ENCODE measurements around the gene MVB12B.
"Not testable (repeated sequence)": the region's sequence is repeated elsewhere in the genome, so short reads cannot be mapped to it uniquely, and the experiment has no call there.

Gene MVB12B

GRCh38 chr9:126550891-126551351 lies 224.3 kb downstream of the MVB12B start:
- no peak for DNase-seq

DNA sequence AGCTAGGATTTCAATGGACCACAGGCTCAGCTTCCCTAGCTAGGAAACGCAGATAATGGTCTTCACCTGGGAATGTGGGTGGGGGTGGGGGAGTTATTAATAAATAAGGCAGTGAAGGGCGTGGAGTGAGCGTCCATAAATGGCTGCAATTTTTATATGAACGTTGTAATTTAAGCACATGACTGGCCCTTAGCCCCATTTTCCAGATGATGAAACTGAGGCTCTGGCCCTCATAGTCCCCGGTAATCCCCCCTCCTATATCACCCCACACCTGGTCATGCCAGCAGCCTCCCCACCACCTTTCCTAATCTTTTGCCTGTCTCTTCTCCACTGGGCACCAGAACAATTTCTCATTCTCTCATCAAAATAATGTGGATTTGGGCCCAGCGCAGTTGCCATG lies 225.2 kb downstream of the MVB12B start:
- DNase-seq, result no peak

GRCh38 chr9:126554292-126554691 lies 227.7 kb downstream of the MVB12B start:
- no peak for DNase-seq

DNA sequence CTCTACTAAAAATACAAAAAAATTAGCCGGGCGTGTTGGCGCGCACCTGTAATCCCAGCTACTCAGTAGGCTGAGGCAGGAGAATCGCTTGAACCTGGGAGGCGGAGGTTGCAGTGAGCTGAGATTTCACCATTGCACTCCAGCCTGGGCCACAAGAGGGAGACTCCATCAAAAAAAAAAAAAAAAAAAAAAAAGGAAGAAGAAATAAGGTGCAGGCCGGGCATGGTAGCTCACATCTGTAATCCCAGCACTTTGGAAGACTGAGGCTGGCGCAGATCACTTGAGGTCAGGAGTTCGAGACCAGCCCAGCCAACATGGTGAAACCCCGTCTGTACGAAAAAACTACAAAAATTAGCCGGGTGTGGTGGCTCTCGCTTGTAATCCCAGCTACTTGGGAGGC lies 228.8 kb downstream of the MVB12B start:
- not testable (repeated sequence) for DNase-seq

All from activated CD4-positive, alpha-beta T cell treated with anti-CD3 and anti-CD28 coated beads, Interleukin-2, amount 50 U/mL, for 1 hour (primary cell).